ENCODE measurements around the gene ATP4B.

DNA sequence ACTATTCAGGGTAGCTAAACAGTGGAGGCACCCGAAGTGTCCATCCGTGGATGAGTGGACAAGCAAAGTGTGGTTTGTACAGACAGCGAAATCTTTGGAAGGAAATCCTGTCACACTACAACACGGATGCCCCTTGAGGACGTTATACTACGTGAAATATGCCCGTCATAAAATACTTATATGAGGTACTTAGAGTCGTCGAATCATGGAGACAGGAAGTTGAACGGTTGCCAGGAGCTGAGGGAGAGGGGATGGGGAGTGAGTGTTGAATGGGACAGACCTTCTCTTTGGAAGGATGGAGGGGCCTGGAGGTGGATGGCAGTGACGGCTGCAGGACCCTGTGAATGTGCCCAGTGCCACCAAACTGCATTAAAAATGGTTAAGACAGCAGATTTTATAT lies 11.6 kb downstream of the ATP4B start:
- no peak for TF ChIP-seq EZH2phosphoT487 (IDR thresholded peaks at IDR 0.05; ENCODE audit: borderline replicate concordance)
- TF ChIP-seq, protein P1, sequence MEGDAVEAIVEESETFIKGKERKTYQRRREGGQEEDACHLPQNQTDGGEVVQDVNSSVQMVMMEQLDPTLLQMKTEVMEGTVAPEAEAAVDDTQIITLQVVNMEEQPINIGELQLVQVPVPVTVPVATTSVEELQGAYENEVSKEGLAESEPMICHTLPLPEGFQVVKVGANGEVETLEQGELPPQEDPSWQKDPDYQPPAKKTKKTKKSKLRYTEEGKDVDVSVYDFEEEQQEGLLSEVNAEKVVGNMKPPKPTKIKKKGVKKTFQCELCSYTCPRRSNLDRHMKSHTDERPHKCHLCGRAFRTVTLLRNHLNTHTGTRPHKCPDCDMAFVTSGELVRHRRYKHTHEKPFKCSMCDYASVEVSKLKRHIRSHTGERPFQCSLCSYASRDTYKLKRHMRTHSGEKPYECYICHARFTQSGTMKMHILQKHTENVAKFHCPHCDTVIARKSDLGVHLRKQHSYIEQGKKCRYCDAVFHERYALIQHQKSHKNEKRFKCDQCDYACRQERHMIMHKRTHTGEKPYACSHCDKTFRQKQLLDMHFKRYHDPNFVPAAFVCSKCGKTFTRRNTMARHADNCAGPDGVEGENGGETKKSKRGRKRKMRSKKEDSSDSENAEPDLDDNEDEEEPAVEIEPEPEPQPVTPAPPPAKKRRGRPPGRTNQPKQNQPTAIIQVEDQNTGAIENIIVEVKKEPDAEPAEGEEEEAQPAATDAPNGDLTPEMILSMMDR (conservative IDR thresholded peaks at IDR 0.05; ENCODE audit: low read length): no peak
